Stimulated activated CD8-positive, alpha-beta memory T cell treated with anti-CD3 and anti-CD28 coated beads, Interleukin-7, amount 100 ng/mL, for 48 hours (primary cell): Measurements from ENCODE around the gene PLCH1.
A peak's percentile ranks its signal among the peaks of the same experiment; 100 is the strongest.
"Not testable (repeated sequence)": the region's sequence is repeated elsewhere in the genome, so short reads cannot be mapped to it uniquely, and the experiment has no call there.

Source experiments
- DNase-seq, 2 donors: peaks; one replicate each; pipeline ENCODE4 v3.0.0-alpha.2; 2020; ENCODE audit warnings: low read depth in 1 of 2; ENCODE audit errors: extremely low read depth in 1 of 2

Gene PLCH1

DNA sequence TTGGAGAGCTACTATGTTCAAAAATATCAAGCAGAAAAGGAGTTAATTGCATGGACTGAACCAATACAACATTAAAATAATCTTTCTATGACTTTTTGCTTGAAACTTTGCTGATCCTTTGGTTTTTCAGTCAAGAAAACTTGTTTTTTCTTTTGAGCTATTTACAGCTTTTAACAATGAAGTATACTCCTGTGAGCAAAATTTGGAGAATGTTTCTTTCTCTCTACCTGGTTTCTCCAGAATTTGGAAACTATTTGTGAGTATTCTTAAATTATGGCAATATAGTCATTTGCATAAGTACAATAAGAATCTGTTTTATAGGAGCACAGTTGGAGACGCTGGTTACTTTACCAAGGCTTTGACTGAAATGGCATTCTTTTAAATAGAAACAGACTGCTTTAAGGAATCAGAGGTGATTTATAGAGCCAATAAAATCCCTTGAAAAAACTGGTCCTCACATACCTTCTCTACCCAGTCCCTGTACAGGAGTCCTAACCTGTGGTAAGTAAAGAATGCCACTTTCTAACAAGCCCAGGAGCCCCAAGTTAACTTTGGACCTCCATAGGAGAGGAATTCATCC, 127.4 kb downstream of the PLCH1 start:
- DNase-seq = no peak

DNA sequence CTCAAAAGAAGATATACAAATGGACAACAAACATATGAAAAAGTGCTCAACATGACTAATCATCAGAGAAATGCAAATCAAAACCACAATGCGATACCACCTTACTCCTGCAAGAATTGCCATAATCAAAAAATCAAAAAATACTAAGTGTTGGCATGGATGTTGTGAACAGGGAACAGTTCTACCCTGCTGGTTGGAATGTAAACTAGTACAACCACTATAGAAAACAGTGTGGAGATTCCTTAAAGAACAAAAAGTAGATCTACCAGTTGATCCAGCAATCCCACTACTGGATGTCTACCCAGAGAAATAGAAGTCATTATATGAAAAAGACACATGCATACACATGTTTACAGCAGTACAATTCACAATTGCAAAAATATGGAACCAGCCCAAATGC, 129.7 kb downstream of the PLCH1 start:
- not testable (repeated sequence) for DNase-seq

DNA sequence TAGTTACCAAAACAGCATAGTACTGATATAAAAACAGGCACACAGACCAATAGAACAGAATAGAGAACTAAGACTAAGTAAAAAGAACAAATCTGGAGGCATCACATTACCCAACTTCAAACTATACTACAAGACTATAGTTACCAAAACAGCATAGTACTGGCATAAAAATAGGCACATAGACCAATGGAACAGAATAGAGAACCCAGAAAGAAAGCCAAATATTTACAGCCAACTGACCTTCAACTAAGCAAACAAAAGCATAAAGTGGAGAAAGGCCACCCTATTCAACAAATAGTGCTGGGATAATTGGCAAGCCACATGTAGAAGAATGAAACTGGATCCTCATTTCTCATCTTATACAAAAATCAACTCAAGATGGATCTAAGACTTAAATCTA, 130.5 kb downstream of the PLCH1 start:
- not testable (repeated sequence) for DNase-seq

DNA sequence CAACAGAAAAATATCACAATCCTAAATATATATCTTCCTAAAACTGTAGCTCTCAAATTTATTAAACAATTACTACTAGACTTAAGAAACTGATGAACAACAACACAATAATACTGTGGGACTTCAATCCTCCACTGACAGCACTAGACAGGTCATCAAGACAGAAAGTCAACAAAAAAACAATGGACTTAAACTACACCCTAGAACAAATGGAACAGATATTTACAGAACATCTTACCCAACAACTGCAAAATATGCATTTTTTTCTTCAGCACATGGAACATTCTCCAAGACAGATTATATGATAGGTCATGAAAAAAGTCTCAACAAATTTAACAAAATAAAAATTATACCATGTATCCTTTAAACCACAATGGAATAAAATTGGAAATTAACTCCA, 133.4 kb downstream of the PLCH1 start:
- no peak for DNase-seq

DNA sequence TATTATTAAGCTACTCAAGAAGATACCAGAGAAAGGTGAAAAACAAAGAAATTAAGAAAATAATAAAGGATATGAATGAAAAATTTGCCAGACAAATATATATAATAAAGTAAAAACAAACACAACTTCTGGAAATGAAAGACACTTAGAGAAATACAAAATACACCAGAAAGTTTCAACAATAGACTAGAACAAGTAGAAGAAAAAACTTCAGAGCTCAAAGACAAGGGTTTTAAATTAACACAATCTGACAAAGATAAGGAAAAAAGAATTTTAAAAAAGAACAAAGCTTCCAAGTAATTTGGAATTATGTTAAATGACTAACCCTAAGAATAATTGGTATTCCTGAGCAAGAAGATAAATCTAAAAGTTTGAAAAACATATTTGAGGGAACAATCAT, 135.3 kb downstream of the PLCH1 start:
- DNase-seq = no peak

DNA sequence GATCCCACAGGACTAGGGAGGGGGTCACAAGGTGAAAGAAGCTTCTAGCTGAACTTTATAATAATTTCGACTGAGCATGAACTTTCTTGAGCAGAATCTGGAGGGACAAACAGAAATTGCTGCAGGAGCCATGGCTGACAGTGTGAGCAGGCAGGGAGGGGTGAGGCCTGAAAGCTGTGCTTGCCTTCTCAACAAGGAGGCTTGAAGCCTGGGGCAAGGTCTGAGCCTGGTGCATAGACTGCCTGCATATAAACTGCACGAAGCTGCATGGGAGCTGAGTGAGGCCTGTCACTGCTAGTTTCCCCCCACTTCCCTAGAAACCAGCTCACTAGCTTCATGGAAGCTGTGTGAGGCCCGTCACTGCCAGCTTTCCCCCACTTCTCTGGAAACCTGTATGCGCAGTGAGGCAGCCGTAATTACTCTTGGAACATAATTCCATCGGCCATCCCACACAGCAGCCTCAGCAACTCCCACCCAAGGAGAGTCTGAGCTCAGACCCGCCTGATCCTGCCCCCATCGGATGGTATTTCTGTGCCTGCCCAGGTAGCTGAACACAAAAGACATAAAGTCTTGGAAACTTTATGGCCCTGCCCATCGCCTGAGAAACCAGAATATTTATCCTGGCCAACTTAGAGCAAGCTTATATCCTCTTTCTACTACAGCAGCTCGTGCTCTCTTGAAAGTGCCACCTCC, 136.5 kb downstream of the PLCH1 start:
- no peak for DNase-seq

DNA sequence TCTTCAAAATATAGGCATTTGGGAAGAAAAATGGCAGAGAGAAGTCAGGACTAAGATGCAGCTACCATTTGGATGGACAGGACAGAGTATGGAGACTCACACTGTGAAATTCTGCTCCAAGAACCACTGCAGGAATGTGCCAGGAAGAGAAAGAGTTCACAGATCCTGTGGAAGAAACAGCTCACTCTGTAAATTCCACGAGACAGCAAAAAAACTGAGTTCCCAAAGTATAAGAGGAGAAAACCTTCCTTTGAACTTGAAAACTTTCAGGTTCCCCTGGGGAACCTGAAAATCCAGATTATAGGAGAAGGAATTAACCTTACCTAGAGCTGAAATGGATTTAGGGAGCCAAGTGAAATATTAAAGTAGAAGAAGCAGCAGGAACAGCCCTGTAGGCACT, 137.1 kb downstream of the PLCH1 start:
- DNase-seq = no peak

DNA sequence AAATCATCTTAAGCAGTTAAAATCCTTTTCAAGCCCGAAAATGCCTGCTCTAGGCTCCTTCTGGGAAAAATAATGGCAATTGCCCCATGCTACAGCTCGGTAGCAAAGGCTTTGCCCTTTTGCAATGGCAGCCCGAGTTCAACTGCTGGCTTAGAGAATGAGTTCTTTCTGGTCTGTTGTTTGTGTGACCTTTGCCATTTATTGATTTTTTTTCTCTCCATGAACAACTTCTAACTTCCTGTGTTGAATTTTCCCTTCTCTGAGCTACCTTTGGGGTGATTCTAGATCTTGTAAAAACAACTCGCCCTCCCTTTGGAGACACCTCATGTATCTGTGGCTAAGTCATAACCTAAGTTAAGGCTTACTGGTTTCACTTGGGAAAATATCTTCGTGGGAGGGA, 139.3 kb downstream of the PLCH1 start:
- no peak for DNase-seq

DNA sequence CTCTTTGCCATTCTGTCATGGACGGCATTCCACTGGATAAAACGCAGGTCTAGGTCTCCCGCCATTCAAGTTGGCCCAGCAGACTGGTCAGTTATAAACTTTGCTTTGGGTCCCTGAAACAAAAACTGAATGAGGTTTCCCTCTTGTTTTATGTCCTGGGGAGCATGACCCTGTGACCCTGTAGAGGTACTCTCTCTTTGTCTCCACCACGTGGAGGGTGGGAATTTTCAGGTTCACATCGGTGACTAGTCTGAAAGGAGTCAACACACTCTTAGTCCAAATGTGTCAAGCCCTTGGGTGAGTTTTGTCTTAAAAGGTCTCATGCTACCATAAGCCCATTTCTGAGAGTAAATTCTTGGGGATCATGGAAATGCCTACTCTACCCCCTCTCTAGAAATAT, 139.9 kb downstream of the PLCH1 start:
- no peak for DNase-seq

DNA sequence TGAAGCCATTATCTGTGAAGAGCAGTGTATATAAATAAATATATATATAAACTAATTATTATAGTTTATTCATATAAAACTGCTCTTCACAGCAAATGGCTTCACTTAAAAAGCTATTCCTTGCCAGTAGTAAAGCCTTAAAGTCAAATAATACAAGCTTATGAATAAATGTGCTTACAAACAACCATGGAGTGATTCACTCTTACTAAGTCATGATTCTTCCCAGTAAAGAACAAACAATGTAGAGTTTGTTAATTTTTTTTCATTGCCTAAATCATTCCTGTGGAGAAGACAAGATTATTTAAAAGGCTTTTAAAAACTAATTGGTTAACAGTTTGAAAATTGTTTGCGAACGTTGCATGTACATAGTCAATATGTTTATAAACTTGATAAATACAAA, 140.7 kb downstream of the PLCH1 start:
- no peak for DNase-seq

DNA sequence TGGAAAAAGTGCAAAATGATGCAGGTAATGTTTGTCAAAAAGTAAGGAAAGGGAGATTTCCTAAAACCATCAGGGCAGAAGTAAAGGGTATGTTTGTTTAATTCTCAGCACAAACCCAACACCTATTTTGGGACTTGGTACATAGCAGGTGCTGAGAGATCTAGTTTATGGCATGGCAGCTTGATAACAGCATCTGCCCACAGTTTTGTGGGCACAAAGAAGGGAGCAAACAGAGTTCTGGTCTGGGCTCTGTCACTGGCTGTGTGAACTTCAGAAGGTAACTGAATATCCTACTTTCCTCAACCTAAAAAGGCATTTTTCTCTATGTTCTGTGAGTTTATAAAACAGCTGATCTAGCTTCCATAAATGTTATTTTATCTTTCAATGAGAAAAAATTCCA, 141.6 kb downstream of the PLCH1 start:
- no peak for DNase-seq

DNA sequence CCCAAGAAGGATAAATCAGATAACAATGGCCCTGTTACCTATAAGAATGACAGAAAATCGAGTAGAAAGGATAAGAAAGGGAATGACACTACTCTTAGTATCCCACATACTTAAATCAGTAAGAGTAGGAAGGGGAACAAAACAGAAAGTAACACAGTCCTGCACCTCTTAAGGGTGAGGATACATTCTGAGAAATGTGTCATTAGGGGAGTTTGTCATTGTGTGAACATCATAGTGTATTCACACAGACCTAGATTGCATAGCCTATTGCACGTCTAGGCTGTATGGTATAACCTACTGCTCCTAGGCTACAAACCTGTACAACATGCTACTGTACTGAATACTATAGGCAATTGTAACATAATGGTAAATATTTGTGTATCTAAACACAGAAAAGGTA, 142.6 kb downstream of the PLCH1 start:
- DNase-seq = no peak

DNA sequence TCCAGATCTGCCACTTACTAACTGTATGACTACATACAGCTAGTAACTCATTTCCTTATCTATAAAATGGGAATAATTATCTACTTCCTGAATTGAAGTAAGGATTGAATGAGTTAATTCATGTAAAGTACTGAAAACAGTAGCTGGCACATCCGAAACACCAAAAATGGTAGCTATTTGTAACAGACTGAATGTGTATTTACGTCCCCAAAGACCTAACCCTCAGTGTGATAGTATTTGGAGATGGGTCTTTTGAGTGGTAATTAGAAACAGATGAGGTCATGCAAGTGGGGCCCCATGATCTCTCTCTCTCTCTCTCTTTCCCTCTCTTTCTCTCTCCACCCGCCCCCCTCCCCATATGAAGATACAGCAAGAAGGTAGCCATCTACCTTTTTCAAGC, 146.2 kb downstream of the PLCH1 start:
- DNase-seq = no peak

DNA sequence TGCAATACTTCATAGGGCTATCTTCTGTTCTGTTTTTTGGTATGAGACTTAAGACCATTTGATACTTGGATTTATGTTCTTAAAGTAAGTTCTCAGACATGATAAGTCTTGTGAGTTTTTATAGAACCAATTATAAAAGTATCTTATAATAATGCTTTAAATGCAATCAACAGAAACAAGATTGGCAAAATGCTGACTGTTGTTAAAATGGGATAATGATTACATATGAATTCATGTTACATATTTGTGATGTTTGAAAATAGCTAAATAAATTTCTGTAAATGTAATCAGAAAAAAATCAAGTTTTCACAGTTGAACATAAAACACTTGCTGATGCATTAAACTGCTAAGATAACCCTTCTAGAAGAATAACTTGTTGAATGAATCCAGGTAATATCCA, 148.3 kb downstream of the PLCH1 start:
- no peak for DNase-seq

DNA sequence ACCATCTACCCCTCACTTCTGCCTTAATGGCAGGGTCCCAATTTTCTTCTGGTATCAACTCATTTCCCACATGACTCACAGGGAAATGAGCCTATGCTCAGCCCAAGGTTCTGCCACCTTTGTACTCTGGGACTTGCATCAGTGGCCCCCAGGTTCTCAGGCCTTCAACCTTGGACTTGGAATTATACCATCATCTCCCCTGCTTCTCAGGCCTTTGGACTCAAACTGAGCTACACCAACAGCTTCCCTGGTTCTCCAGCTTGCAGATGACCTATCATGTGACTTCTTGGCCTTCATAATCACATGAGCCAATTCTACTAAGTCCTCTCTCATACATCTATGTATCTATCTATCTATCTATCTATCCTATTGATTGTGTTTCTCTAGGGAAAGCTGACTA, 149.5 kb downstream of the PLCH1 start:
- no peak for DNase-seq

DNA sequence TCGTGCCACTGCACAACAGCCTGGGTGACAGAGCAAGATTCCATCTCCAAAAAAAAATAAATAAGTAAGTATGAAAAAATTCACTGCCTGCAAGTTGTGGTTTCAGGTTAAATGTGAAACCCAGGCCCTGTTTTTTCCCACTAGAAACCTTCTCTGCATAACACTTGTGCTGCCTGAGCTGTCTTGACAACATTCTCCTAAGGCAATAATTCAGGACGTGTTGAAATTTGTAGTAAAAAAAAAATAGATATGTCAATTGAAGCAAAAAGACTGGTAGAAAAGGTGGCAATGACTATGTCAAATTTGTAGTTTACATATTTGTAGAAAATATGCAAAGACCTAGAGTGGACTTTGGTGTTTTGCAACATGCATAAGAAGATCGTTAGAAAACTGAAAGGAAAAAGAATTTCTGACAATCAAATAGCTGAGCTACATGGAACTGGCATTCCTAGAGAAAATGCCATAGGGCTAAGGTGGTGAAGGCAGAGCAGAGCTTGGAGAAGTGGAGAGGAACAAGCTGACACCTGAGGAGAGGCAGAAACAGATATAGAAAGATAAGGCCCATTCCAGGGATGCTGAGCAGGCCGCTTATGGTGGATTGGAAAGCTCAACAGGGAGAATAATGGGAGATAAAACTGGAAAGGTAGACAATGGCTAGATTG, 150.2 kb downstream of the PLCH1 start:
- DNase-seq = no peak

DNA sequence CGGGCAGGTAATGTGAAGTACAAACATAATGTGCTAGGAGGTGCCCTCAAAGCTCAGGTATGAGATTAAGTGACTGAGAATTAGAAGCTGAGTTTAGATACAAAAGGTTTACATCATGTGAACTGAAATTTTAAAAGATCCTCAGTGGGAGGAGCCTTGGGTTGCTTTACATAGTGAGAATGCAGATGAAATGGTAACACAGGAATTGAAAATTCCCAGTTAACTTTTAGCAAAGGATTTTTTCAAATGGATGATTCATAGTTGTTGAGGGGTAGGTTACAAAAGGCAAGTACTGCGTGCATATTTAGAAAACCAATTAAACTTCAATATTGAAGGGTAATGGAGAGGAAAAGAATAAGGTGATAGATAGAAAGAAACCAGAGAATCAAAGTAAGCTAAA, 157.3 kb downstream of the PLCH1 start:
- no peak for DNase-seq

DNA sequence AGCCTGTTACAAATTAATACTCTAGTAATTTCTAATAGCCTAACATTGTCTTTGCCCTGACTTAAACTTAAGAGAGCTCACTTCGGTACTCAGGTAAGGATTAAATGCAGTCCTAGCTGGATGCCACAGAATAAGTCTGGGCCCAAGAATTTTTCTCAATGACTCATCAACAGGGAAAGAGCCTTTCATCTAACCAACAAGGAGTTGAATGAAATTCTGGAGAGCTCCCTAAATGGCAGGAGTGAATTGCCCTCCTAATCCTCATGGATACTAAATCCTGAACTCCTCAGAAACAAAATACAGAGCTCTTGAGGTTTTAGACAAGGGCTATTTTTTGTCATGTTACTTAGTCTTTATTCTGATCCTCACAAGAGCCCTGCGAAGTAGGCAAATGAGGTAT, 159.5 kb downstream of the PLCH1 start:
- DNase-seq = no peak

DNA sequence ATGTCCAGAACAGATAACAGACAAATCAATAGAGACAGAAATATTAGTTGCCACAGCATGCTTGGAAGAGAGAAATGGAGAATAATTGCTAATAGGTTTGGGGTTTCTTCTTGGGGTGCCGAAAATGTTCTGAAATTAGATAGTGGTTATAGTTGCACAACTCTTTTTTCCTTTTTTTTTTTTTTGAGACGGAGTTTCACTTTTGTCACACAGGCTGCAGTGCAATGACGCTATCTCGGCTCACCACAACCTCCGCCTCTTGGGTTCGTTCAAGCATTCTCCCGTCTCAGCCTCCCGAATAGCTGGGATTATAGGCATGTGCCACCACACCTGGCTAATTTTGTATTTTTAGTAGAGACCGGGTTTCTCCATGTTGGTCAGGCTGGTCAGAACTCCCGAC, 163.3 kb downstream of the PLCH1 start:
- peak in 1 of 2 donors; percentile 1 for DNase-seq

DNA sequence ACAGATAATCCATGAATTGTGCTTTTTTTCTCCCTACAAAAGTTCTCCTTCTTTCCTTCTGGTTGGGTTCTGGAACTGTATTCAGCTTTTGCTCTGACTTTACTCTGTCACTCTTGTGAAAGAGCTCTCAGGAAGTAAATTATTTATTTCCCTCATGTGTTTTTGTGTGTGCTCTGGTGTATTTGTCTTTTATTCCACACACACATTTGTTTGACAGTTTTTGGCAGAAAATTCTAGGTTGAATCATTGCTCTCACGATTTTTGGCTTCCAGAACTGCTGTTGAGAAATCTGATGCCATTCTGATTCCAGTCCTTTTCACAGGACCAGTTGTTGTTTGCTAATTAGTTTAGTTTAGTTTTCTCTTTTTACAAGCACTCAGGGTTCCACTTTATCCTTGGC, 172.8 kb downstream of the PLCH1 start:
- DNase-seq = no peak

DNA sequence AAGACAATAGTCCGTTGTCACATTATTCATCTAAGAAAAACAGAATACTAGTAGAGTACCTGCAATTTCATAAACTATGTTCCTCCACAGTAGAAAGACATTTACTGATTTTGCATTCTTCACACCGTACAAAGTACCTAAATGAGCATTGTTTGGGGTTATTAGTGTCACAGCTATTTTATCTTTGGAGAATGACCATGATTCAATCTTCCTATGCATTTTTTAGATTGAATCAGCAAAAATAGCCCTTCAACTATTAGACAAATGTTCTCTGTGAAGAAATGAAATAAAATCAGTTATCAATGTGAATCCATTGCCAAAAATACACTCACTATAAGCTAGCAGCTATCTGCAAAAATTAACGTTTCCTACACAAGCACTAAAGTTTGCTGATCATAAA, 176.6 kb downstream of the PLCH1 start:
- no peak for DNase-seq

DNA sequence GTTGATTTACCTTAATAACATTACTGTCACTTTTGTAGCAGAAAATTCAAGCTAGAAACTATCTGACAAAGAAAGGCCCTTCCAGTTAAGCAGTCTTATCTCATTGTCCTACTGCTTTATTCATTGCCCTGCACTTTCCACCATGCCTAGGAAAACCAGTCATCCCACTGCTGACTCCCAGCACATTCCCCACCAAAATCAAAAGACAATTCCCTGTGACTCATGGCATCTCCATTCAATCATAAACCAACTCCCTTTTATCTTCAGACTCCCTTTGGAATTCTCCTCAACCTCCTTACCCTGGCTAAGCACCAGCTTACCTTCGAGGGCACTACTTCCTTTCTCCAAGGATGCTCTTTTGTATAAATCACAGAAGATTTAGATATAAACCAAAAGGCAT, 184.3 kb downstream of the PLCH1 start:
- DNase-seq = no peak

DNA sequence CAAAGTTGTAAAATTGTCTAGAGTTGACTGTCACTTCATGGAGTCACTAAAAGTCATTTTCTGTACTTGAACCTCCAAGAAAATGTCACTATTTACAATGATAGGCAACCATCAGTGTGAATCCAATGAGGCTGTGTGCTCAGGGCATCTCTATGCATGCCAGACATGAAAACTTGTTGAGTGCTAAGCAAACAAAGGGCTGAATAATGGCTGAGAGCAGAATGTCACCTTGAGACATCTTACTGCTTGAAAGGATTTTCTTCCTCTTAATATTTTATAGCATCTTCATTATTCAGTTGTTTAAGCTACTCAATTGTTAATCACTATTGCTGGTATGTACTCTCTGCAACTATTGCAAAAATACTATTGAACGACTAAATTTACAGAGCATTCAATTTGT, 184.7 kb downstream of the PLCH1 start:
- no peak for DNase-seq
